Nephron (organoid): ENCODE measurements around the gene NRK.
"Not testable (repeated sequence)": the region's sequence is repeated elsewhere in the genome, so short reads cannot be mapped to it uniquely, and the experiment has no call there.

Experiments used
- H3K27ac Mint-ChIP-seq, 3 experiments: 2 replicates each; pipeline ENCODE4 v1.8.0; 2020; ENCODE audit warnings: mixed read lengths in 3 of 3, mild to moderate bottlenecking in 2 of 3, moderate library complexity in 1 of 3
- H3K27me3 Mint-ChIP-seq: 2 replicates; pipeline ENCODE4 v1.8.0; 2021; ENCODE audit warnings: low read depth, mild to moderate bottlenecking, moderate library complexity, mixed read lengths
- H3K36me3 Mint-ChIP-seq: 2 replicates; pipeline ENCODE4 v1.8.0; 2020; ENCODE audit warnings: low read depth, mixed read lengths
- H3K4me1 Mint-ChIP-seq: 2 replicates; pipeline ENCODE4 v1.8.0; 2020; ENCODE audit warnings: mixed read lengths
- H3K4me3 Mint-ChIP-seq, 3 experiments: 2 replicates each; pipeline ENCODE4 v1.8.0; 2020; ENCODE audit warnings: mild to moderate bottlenecking in 3 of 3, mixed read lengths in 3 of 3, moderate library complexity in 2 of 3
- H3K9me3 Mint-ChIP-seq: 2 replicates; pipeline ENCODE4 v1.8.0; 2020; ENCODE audit warnings: mixed read lengths
- TF ChIP-seq, protein P1 (sequence below), 3 experiments: fragments of 200-600 bp; sonication (generic); IDR thresholded peaks; one replicate each; pipeline ENCODE4 v1.5.0; 2021; ENCODE audit warnings: antibody characterized with exemption in 3 of 3; ENCODE audit not compliant: unreplicated experiment in 3 of 3

The NRK gene

DNA sequence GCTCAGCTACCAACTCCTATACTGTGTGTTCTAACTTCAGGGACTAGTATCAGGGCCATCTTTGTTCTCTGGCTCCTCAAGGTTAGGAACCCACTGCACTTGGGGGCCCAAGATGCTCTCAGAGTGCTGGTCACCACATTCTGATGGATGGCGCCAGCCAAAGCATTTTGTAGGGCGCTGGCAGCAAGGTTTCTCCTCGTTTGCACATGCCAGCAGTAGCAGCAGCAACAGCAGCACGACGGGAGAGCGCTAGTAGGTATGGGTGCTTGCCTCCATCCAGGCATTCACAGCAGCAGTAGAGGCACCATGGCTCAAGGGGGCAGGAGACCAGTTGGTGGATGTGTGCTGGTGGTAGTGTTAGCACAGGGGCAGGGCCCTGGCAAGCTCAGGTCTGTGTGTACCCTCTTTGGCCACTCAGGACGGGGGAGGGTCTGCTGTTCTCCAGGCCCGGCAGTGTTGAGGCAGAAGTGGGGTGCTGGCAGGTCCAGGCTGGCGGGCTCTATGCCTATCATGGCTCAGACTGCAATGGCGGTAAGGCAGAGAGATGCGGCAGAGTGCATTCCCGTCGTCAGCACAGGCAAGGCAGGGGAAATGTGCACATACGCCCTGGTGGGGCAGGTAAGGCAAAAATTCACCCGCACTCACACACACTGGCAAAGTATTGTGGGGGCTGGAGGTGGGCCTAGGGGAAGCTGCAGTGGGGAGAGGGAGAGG is 159.6 kb downstream of the NRK start:
- Mint-ChIP-seq H3K4me1 (no peaks in the 10 kb centered on the region), H3K27ac (no peak overlapping the region), H3K27me3 (peaks cover 6% of the 10 kb centered on the region), H3K4me3 (no peak overlapping the region), H3K9me3 (peaks cover 22% of the 10 kb centered on the region), H3K36me3 (no peaks in the 10 kb centered on the region)
- TF ChIP-seq, protein P1, sequence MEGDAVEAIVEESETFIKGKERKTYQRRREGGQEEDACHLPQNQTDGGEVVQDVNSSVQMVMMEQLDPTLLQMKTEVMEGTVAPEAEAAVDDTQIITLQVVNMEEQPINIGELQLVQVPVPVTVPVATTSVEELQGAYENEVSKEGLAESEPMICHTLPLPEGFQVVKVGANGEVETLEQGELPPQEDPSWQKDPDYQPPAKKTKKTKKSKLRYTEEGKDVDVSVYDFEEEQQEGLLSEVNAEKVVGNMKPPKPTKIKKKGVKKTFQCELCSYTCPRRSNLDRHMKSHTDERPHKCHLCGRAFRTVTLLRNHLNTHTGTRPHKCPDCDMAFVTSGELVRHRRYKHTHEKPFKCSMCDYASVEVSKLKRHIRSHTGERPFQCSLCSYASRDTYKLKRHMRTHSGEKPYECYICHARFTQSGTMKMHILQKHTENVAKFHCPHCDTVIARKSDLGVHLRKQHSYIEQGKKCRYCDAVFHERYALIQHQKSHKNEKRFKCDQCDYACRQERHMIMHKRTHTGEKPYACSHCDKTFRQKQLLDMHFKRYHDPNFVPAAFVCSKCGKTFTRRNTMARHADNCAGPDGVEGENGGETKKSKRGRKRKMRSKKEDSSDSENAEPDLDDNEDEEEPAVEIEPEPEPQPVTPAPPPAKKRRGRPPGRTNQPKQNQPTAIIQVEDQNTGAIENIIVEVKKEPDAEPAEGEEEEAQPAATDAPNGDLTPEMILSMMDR (IDR thresholded peaks at IDR 0.05; ENCODE audit: unreplicated experiment in 3 of 3) = no peak

GRCh38 chrX:105988487-105988886 is 166.1 kb downstream of the NRK start:
- not testable (repeated sequence) for H3K4me3 Mint-ChIP-seq, H3K27ac Mint-ChIP-seq, H3K27me3 Mint-ChIP-seq, H3K9me3 Mint-ChIP-seq, H3K4me1 Mint-ChIP-seq, H3K36me3 Mint-ChIP-seq

DNA sequence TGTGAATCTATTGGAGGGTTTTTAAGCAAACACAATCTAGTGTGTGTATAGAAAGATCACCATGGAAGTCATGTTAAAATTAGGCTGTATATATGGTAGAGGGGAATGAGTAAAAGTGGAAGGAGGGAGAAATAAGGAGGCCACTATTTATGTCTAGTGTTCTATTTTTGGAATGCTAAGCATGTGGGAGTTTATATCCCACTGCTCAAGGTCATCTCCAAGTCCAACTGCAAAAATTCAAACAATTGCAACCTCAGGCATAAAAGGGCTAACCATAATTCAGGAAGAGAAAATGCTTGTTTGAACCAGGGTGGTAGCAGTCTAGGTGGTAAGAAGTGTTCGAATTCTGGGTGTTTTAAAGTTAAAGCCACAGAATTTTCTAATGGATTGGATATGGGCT is 177.0 kb downstream of the NRK start:
- Mint-ChIP-seq H3K27ac (no peak overlapping the region), H3K27me3 (peaks cover 4% of the 10 kb centered on the region), H3K4me3 (no peak overlapping the region), H3K4me1 (no peaks in the 10 kb centered on the region), H3K9me3 (peaks cover 5% of the 10 kb centered on the region), H3K36me3 (no peaks in the 10 kb centered on the region)
- TF ChIP-seq, protein P1 (IDR thresholded peaks at IDR 0.05; ENCODE audit: unreplicated experiment in 3 of 3) = no peak

DNA sequence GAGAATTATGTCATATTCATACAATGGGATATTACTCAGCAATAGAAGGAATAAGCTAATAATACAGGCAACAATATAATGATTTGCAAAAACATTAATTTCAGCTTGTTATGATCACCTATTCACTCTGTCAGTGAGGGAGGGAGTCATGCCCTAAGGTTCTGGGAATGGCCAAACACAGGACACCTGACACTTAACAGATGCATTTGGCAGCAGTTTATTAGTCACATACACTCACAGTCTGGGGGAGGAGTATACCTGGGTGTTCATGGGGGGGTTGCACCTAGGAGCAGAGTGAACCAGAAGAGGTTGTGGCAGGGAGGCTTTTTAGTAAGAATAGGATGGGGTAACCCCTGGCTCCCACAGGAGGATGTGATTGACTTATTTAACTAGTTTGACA is 177.9 kb downstream of the NRK start:
- Mint-ChIP-seq H3K27me3 (peaks cover 4% of the 10 kb centered on the region), H3K4me3 (no peak overlapping the region), H3K9me3 (peaks cover 2% of the 10 kb centered on the region), H3K36me3 (no peaks in the 10 kb centered on the region), H3K4me1 (no peaks in the 10 kb centered on the region), H3K27ac (no peak overlapping the region)
- TF ChIP-seq, protein P1 (IDR thresholded peaks at IDR 0.05; ENCODE audit: unreplicated experiment in 3 of 3) = no peak

DNA sequence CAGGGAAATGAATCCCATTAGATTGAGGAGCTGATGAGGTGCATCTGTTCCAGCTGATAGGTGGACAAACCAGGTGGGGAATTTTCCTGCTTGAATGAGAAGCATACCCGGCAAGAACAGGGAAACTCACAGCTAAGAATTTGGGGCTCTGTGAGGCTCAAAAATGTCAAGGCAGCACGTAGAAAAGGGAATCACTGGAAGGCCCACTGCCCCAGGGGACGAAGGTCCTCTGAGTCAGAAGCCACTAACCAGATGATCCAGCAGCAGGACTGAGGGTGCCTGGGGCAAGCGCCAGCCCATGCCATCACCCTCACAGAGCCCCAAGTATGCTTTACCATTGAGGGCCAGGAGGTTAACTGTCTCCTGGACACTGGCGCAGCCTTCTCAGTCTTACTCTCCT is 178.3 kb downstream of the NRK start:
- not testable (repeated sequence) for H3K27ac Mint-ChIP-seq, H3K27me3 Mint-ChIP-seq, H3K4me1 Mint-ChIP-seq, H3K4me3 Mint-ChIP-seq, H3K9me3 Mint-ChIP-seq, H3K36me3 Mint-ChIP-seq

GRCh38 chrX:106005684-106006083 is 183.3 kb downstream of the NRK start:
- H3K4me1 Mint-ChIP-seq = no peaks in the 10 kb centered on the region
- no peaks in the 10 kb centered on the region for H3K36me3 Mint-ChIP-seq
- H3K9me3 Mint-ChIP-seq = peaks cover 6% of the 10 kb centered on the region
- H3K4me3 Mint-ChIP-seq = no peak overlapping the region
- no peak overlapping the region for H3K27ac Mint-ChIP-seq
- no peaks in the 10 kb centered on the region for H3K27me3 Mint-ChIP-seq
- TF ChIP-seq, protein P1 (IDR thresholded peaks at IDR 0.05; ENCODE audit: unreplicated experiment in 3 of 3) = no peak

- TF ChIP-seq, protein P1 (IDR thresholded peaks at IDR 0.05; ENCODE audit: unreplicated experiment in 3 of 3) = no peak
- H3K9me3 Mint-ChIP-seq = peaks cover 13% of the 10 kb centered on the region
- H3K36me3 Mint-ChIP-seq = peaks cover 3% of the 10 kb centered on the region
- no peaks in the 10 kb centered on the region for H3K27me3 Mint-ChIP-seq
- H3K27ac Mint-ChIP-seq = no peak overlapping the region
- H3K4me1 Mint-ChIP-seq = no peaks in the 10 kb centered on the region
- no peak overlapping the region for H3K4me3 Mint-ChIP-seq
Observed at GRCh38 chrX:106007815-106008214, 185.5 kb downstream of the NRK start.
